MM.1S (cell line): ENCODE results near the gene MAP3K1.

Experiments used
- CTCF ChIP-seq: fragments of 300-600 bp; sonication (generic); IDR thresholded peaks from 2 replicates; pipeline ENCODE4 v1.5.1; 2016; ENCODE audit warnings: antibody characterized with exemption, low read length, mixed read lengths
- EZH2 ChIP-seq: fragments of 300-600 bp; sonication (generic); optimal IDR thresholded peaks from 2 replicates; pipeline ENCODE3; 2017; ENCODE audit warnings: low read depth, mild to moderate bottlenecking, antibody characterized with exemption, low read length, mixed read lengths
- EZH2phosphoT487 ChIP-seq: fragments of 300-600 bp; sonication (generic); IDR thresholded peaks from 2 replicates; pipeline ENCODE4 v1.6.1; 2018; ENCODE audit warnings: antibody characterized with exemption, low read length

DNA sequence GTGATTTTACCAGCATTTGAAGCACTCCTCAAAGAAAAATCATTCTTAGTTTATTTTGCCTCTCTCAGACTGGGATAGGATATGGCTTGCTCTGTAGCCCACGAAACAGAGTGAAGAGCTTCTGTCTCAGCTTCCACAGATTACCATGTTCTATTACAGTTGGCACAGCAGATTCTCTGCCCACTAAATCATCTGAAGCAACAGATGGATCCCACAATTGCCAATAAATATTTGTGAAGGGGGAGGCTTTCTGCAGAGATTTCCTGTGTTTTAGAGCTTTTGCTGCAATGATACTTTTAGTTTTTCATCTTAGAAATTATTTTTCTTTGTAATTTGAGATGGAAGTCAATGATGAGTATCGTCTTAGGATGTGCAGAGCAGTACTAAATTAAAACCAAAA lies 12.3 kb upstream of the MAP3K1 start:
- TF ChIP-seq CTCF (no peak), EZH2 (no peak), EZH2phosphoT487 (no peak)
